AG04450 (cell line): ENCODE data around the gene IL36RN. TPM values are rescaled to one million over a fixed set of nuclear protein-coding genes. Genes with fewer than 3 reads are reported as not detected.

Experiments
- CTCF ChIA-PET: fragments of 300-600, 350-600 bp; formaldehyde crosslinking; extraction: SDS; loops from one replicate; lab custom pipeline; 2022; ENCODE audit warnings: antibody characterized with exemption, inconsistent platforms; lab: Charles Lee
- POLR2A ChIA-PET: fragments of 350-600 bp; formaldehyde crosslinking; extraction: SDS; loops from one replicate; lab custom pipeline; 2021; ENCODE audit warnings: antibody characterized with exemption, inconsistent platforms; lab: Yijun Ruan, JAX
- DNase-seq: peaks from one replicate; pipeline ENCODE4 v3.0.0-alpha.2; 2011; ENCODE audit warnings: low read depth, low spot score
- H3K27ac ChIP-seq: one replicate; pipeline ENCODE4 v1.5.1; 2012; ENCODE audit warnings: low read depth, low read length, control low read depth
- H3K27me3 ChIP-seq: one replicate; pipeline ENCODE4 v1.6.0; 2012; ENCODE audit warnings: low read length; ENCODE audit not compliant: control insufficient read depth, insufficient read depth
- H3K4me3 ChIP-seq: 2 replicates; pipeline ENCODE4 v1.5.1; 2011; ENCODE audit warnings: mild to moderate bottlenecking, low read depth, low read length, control low read depth
- H3K9me3 ChIP-seq: 2 replicates; pipeline ENCODE4 v1.5.1; 2012; ENCODE audit warnings: low read length; ENCODE audit not compliant: control insufficient read depth, insufficient read depth
- CTCF ChIP-seq: IDR thresholded peaks from 2 replicates; pipeline ENCODE4 v1.5.1; 2011; ENCODE audit warnings: low read depth, low read length, control low read depth, inconsistent platforms
- polyA plus RNA-seq: library from polyadenylated mRNA; depleted of rRNA; stranded (reverse); fragments of >200 nt; gene quantifications from 2 replicates; pipeline ENCODE4 v1.2.3, GENCODE V29; 2011

Gene IL36RN
- polyA plus RNA-seq, 1 experiment: not detected

DNA sequence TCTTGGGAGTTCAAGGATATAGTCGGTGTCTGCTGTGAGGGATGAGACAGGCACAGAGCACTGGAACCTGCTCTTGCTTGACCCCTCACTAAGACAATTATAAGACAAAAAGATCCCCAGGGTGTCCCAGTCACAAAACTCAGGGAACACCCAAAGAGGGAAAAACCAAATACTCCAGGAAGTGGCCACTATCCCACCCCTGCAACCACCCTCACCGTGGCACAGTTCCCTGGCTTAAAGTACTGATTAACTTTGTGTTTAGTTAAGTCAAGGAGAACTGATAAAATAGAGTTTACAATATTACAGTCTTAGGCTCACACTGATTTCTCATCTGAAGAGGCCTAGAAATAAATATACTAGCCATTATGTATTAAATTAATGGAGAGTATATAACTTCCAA lies 19.8 kb upstream of the IL36RN start:
- Histone ChIP-seq H3K4me3 (no peak overlapping the region), H3K9me3 (no peaks in the 10 kb centered on the region), H3K27me3 (peaks cover 16% of the 10 kb centered on the region), H3K27ac (no peak overlapping the region)
- CTCF ChIA-PET: no interaction called here
- POLR2A ChIA-PET: no interaction called here
- no peak for TF ChIP-seq CTCF
- DNase-seq: no peak

DNA sequence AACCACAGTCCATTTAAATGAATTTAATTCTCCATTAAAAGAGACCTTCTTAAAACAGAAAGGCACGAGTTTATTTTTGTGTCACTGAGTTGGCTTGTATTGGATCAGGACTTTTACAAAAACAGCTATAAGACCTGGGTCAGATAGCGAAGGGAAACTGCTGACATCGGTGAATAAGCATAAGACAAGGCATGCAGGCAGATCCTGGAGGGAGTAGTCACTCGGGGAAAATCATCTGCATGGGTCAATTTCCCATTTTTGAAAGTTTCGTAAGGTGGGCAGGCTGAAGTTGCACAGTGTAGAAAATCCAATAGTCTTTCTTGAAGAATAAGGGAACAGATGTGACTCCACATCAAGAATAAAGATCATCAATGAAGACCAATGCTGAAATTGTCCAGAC lies 19.3 kb upstream of the IL36RN start:
- no peak for DNase-seq

GRCh38 chr2:113041871-113042270 lies 17.1 kb upstream of the IL36RN start:
- ChIA-PET CTCF (no interaction called here), POLR2A (no interaction called here)
- H3K4me3 ChIP-seq: no peak overlapping the region
- H3K27ac ChIP-seq: no peak overlapping the region
- peaks cover 14% of the 10 kb centered on the region for H3K27me3 ChIP-seq
- no peak for TF ChIP-seq CTCF
- DNase-seq: no peak
- H3K9me3 ChIP-seq: no peaks in the 10 kb centered on the region

More for the DNA sequence above, 19.3 kb upstream of the IL36RN start:
- no peak for TF ChIP-seq CTCF
- Histone ChIP-seq H3K27ac (no peak overlapping the region), H3K27me3 (peaks cover 16% of the 10 kb centered on the region), H3K9me3 (no peaks in the 10 kb centered on the region), H3K4me3 (no peak overlapping the region)
- POLR2A ChIA-PET: no interaction called here
- CTCF ChIA-PET: no interaction called here

DNA sequence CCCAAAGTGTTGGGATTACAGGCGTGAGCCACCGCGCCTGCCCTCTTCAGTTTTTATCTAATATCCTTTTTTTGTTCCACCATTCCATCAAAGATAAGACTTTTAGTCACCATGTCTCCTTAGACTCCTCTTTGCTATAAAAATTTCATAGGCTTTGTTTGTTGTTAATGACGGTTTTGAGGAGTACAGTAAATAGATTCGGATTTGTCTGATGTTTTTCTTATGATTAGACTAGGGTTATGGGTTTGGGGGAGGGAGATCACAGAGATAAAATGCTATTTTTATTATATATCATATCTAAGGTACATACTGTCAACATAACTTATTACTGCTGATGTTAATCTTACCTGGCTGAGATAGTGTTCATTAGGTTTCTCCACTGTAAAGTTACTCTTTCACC lies 12.5 kb upstream of the IL36RN start:
- Histone ChIP-seq H3K9me3 (peaks cover 4% of the 10 kb centered on the region; the same call in 1 of the 2 replicates), H3K27me3 (no peaks in the 10 kb centered on the region), H3K4me3 (no peak overlapping the region), H3K27ac (no peak overlapping the region)
- no peak for TF ChIP-seq CTCF
- DNase-seq: no peak
- POLR2A ChIA-PET: no interaction called here
- CTCF ChIA-PET: no interaction called here

- no peak overlapping the region for H3K4me3 ChIP-seq
- no peaks in the 10 kb centered on the region for H3K27me3 ChIP-seq
- no peak for TF ChIP-seq CTCF
- POLR2A ChIA-PET: no interaction called here
- DNase-seq: no peak
- no peak overlapping the region for H3K27ac ChIP-seq
- H3K9me3 ChIP-seq: peaks cover 4% of the 10 kb centered on the region
- CTCF ChIA-PET: interaction anchor here (0.7 kb wide), 1 partner anchor 17 kb away, joined by 3 read pairs; no protein-coding TSS in a partner anchor
Measured at GRCh38 chr2:113050921-113051895, 7.8 kb upstream of the IL36RN start.
